B cell (primary cell): ENCODE data around the gene MCEMP1. TPM values are rescaled to one million over a fixed set of nuclear protein-coding genes. Genes with fewer than 3 reads are reported as not detected.

Experiments used
- ATAC-seq: fragments of 200-7000 bp; cut with Tn5 transposase; one replicate; pipeline ENCODE4 v1.10.0; 2021; ENCODE audit warnings: low read depth, mild to moderate bottlenecking, moderate number of reproducible peaks, moderate library complexity
- CTCF ChIA-PET: fragments of 350-600 bp; sonication (Branson Sonifier 250); formaldehyde crosslinking; loops from one replicate; lab custom pipeline; 2021; ENCODE audit warnings: antibody characterized with exemption, inconsistent platforms; lab: Charles Lee
- POLR2A ChIA-PET: fragments of 350-600 bp; sonication (Branson Sonifier 250); formaldehyde crosslinking; loops from one replicate; lab custom pipeline; 2021; ENCODE audit warnings: antibody characterized with exemption; lab: Charles Lee
- DNase-seq: peaks from one replicate; pipeline ENCODE4 v3.0.0; 2013
- H2AFZ ChIP-seq: 2 replicates; pipeline ENCODE4 v1.6.1; 2012; ENCODE audit warnings: mild to moderate bottlenecking, low read depth, low read length; ENCODE audit not compliant: insufficient read depth, poor library complexity, severe bottlenecking
- H3K27ac ChIP-seq, 2 donors: 1 replicate in 1 of 2; 2 replicates in 1 of 2; pipeline ENCODE4 v1.5.1; 2012 to 2013; ENCODE audit warnings: low read length in 2 of 2, mild to moderate bottlenecking in 2 of 2, moderate library complexity in 1 of 2
- H3K27me3 ChIP-seq, 4 experiments: fragments of 200-600 bp in 1 of 4; sonication (generic) in 1 of 4; replicated peaks in 1 of 4; 1 replicate in 2 of 4; 2 replicates in 2 of 4; pipeline versions ENCODE4 v1.6.1 to v1.7.0; 2013 to 2016; ENCODE audit warnings: low read length in 3 of 4, mild to moderate bottlenecking in 2 of 4, mixed read lengths in 1 of 4, moderate library complexity in 1 of 4; ENCODE audit not compliant: insufficient read depth in 4 of 4, control insufficient read depth in 3 of 4; ENCODE audit errors: control extremely low read depth in 1 of 4
- H3K36me3 ChIP-seq, 2 experiments: replicated peaks in 1 of 2; 1 replicate in 1 of 2; 2 replicates in 1 of 2; pipeline versions ENCODE4 v1.6.1 to v1.7.1; 2013; ENCODE audit warnings: low read length in 1 of 2; ENCODE audit not compliant: insufficient read depth in 2 of 2, control insufficient read depth in 1 of 2; ENCODE audit errors: control extremely low read depth in 1 of 2, extremely low read depth in 1 of 2
- H3K4me1 ChIP-seq, 2 donors: fragments of 200-600 bp in 1 of 2; sonication (generic) in 1 of 2; 1 replicate in 1 of 2; 2 replicates in 1 of 2; pipeline versions ENCODE4 v1.5.1 to v1.6.1; 2013 to 2017; ENCODE audit warnings: low read length in 2 of 2; ENCODE audit not compliant: control insufficient read depth in 2 of 2, insufficient read depth in 2 of 2
- H3K4me2 ChIP-seq: replicated peaks from 2 replicates; pipeline ENCODE3; 2012; ENCODE audit warnings: mild to moderate bottlenecking, low read depth, low read length; ENCODE audit not compliant: poor library complexity, severe bottlenecking
- H3K4me3 ChIP-seq, 5 experiments: fragments of 200-600 bp in 1 of 5; sonication (generic) in 1 of 5; 1 replicate in 3 of 5; 2 replicates in 2 of 5; pipeline versions ENCODE4 v1.5.1 to v1.7.0; 2011 to 2016; ENCODE audit warnings: low read length in 4 of 5, mild to moderate bottlenecking in 4 of 5, low read depth in 2 of 5, control low read depth in 1 of 5, moderate library complexity in 1 of 5; ENCODE audit not compliant: insufficient read depth in 1 of 5; ENCODE audit errors: control extremely low read depth in 1 of 5, extremely low read depth in 1 of 5
- H3K79me2 ChIP-seq: fragments of 200-600 bp; sonication (generic); one replicate; pipeline ENCODE4 v1.6.0; 2016; ENCODE audit warnings: low read length; ENCODE audit not compliant: control insufficient read depth, insufficient read depth
- H3K9ac ChIP-seq: fragments of 200-600 bp; sonication (generic); 2 replicates; pipeline ENCODE4 v1.6.1; 2017; ENCODE audit warnings: mild to moderate bottlenecking, low read length, moderate library complexity
- H3K9me3 ChIP-seq, 3 donors: one replicate each; pipeline versions ENCODE4 v1.6.1 to v1.7.1; 2013; ENCODE audit warnings: low read length in 2 of 3; ENCODE audit not compliant: control insufficient read depth in 2 of 3, insufficient read depth in 1 of 3; ENCODE audit errors: control extremely low read depth in 1 of 3
- H4K20me1 ChIP-seq: 2 replicates; pipeline ENCODE4 v1.6.0; 2012; ENCODE audit warnings: mild to moderate bottlenecking, low read length; ENCODE audit not compliant: insufficient read depth, control insufficient read depth, poor library complexity, severe bottlenecking
- H3K27ac Mint-ChIP-seq: one replicate; pipeline ENCODE4 v1.8.0; 2021; ENCODE audit warnings: mixed read lengths
- H3K27me3 Mint-ChIP-seq: one replicate; pipeline ENCODE4 v1.8.0; 2021; ENCODE audit warnings: mixed read lengths
- H3K4me1 Mint-ChIP-seq: one replicate; pipeline ENCODE4 v1.8.0; 2021; ENCODE audit warnings: mixed read lengths
- H3K4me3 Mint-ChIP-seq: one replicate; pipeline ENCODE4 v1.8.0; 2021; ENCODE audit warnings: mixed read lengths
- H3K9me3 Mint-ChIP-seq: one replicate; pipeline ENCODE4 v1.8.0; 2022; ENCODE audit warnings: mixed read lengths; ENCODE audit not compliant: insufficient read depth
- EZH2 ChIP-seq: IDR thresholded peaks from 2 replicates; pipeline ENCODE4 v1.6.1; 2012; ENCODE audit warnings: borderline replicate concordance, low read depth, mild to moderate bottlenecking, moderate library complexity, low read length; ENCODE audit not compliant: insufficient read depth, poor library complexity, severe bottlenecking
- WGBS: methylation state at CpG from one replicate; pipeline ENCODE4 v1.1.5; 2013; ENCODE audit warnings: missing lambda C conversion rate; ENCODE audit not compliant: insufficient coverage; 5-methylcytosine and 5-hydroxymethylcytosine counted together
- intact Hi-C: fragments of 100-400 bp; cut with micrococcal nuclease; formaldehyde crosslinking; loops from one replicate; pipeline ENCODE4 v1.10.0; 2022
- polyA plus RNA-seq: library from polyadenylated mRNA; depleted of rRNA; stranded (reverse); fragments of >200 nt; gene quantifications from 2 replicates; pipeline ENCODE4 v1.2.3, GENCODE V29; 2012
- total RNA-seq, 2 donors: library from RNA; stranded (reverse); fragments of 120-200 nt in 1 of 2; gene quantifications; 1 replicate in 1 of 2; 2 replicates in 1 of 2; pipeline versions ENCODE4 v1.2.3 to v1.2.4, GENCODE V29; 2013 to 2022
- TF ChIP-seq, protein P1 (sequence below): fragments of 200-600 bp; IDR thresholded peaks from one replicate; pipeline ENCODE4 v1.8.0; 2022; ENCODE audit warnings: antibody characterized with exemption, mild to moderate bottlenecking

Gene MCEMP1
- total and polyA plus RNA-seq, 2 donors (not counting 1 experiment from before 2014, with no cell fraction given): 0.57 TPM; not detected in 1

DNA sequence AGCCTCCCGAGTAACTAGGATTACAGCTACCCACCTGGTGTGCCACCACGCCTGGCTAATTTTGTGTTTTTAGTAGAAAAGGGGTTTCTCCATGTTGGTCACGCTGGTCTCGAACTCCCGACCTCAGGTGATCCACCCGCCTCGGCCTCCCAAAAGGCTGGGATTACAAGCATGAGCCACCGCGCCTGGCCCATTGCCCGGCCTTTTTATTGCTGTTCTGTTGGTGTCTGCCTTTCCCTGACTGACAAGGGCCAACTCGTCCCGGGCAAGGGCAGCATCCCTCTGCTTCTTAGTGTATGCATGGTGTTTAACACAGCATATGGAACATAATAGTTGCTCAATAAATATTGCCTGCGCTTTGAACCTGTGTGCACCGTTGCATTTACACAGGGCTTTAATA is 14.2 kb upstream of the MCEMP1 start:
- Histone ChIP-seq H2AFZ (no peak overlapping the region), H3K4me3 (no peak overlapping the region), H3K79me2 (no peaks in the 10 kb centered on the region), H3K9me3 (no peaks in the 10 kb centered on the region), H3K27me3 (peaks cover 0 to 5% (median 1%) of the 10 kb centered on the region in 4 experiments), H3K4me2 (no peak overlapping the region), H3K27ac (no peak overlapping the region), H4K20me1 (no peaks in the 10 kb centered on the region), H3K4me1 (peaks cover 7 to 13% of the 10 kb centered on the region in 2 donors), H3K36me3 (no peaks in the 10 kb centered on the region), H3K9ac (no peak overlapping the region)
- TF ChIP-seq, protein P1, sequence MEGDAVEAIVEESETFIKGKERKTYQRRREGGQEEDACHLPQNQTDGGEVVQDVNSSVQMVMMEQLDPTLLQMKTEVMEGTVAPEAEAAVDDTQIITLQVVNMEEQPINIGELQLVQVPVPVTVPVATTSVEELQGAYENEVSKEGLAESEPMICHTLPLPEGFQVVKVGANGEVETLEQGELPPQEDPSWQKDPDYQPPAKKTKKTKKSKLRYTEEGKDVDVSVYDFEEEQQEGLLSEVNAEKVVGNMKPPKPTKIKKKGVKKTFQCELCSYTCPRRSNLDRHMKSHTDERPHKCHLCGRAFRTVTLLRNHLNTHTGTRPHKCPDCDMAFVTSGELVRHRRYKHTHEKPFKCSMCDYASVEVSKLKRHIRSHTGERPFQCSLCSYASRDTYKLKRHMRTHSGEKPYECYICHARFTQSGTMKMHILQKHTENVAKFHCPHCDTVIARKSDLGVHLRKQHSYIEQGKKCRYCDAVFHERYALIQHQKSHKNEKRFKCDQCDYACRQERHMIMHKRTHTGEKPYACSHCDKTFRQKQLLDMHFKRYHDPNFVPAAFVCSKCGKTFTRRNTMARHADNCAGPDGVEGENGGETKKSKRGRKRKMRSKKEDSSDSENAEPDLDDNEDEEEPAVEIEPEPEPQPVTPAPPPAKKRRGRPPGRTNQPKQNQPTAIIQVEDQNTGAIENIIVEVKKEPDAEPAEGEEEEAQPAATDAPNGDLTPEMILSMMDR: no peak
- TF ChIP-seq EZH2: no peak
- ATAC-seq (no peak), DNase-seq (no peak)
- H3K4me1 Mint-ChIP-seq: peaks cover 9% of the 10 kb centered on the region
- intact Hi-C loops: no loop called here
- H3K27ac Mint-ChIP-seq: no peak overlapping the region
- no peak overlapping the region for H3K4me3 Mint-ChIP-seq
- 88% methylated on average over 9 of the region's 14 CpGs for WGBS
- POLR2A ChIA-PET: no interaction called here
- no peaks in the 10 kb centered on the region for H3K9me3 Mint-ChIP-seq
- H3K27me3 Mint-ChIP-seq: peaks cover 10% of the 10 kb centered on the region
- CTCF ChIA-PET: interaction anchor here (1.4 to 2.8 kb wide), 3 partner anchors 10 to 94 kb away, joined by 3 to 12 read pairs (median 5); no protein-coding TSS in a partner anchor

DNA sequence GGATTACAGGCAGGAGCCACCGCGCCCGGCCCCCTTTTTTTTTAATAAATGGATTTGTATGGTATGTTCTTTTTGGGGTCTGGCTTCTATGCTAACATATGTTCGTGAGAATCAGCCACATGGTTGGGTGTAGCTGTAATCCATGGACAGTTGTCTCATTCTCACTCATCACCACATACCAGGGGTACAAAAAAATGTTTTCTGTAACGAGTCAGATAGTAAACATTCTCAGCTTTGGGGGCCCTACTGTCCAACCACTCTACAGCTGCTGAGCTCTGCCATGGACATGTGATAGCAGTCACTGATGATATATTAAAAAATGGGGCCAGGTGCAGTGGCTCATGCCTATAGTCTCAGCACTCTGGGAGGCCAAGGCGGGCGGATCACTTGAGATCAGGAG is 13.2 kb upstream of the MCEMP1 start:
- 93% methylated on average over 3 of the region's 7 CpGs for WGBS
- TF ChIP-seq EZH2: no peak
- TF ChIP-seq, protein P1: no peak
- no peaks in the 10 kb centered on the region for H3K79me2 ChIP-seq
- no peak overlapping the region for H3K4me3 ChIP-seq
- DNase-seq: no peak
- Mint-ChIP-seq H3K9me3 (no peaks in the 10 kb centered on the region), H3K4me1 (no peaks in the 10 kb centered on the region), H3K27me3 (peaks cover 12% of the 10 kb centered on the region), H3K4me3 (no peak overlapping the region), H3K27ac (no peak overlapping the region)
- no peak overlapping the region for H2AFZ ChIP-seq
- CTCF ChIA-PET: interaction anchor here (2.8 kb wide), 1 partner anchor 12 kb away, joined by 12 read pairs; no protein-coding TSS in a partner anchor
- no peaks in the 10 kb centered on the region for H4K20me1 ChIP-seq
- no peak for ATAC-seq
- no peaks in the 10 kb centered on the region for H3K36me3 ChIP-seq
- peaks cover 0 to 4% of the 10 kb centered on the region in 2 donors for H3K4me1 ChIP-seq
- intact Hi-C loops: no loop called here
- POLR2A ChIA-PET: interaction anchor here (0.7 kb wide), 1 partner anchor 186 kb away, joined by 3 read pairs; no protein-coding TSS in a partner anchor
- H3K9me3 ChIP-seq: no peaks in the 10 kb centered on the region
- H3K27ac ChIP-seq: no peak overlapping the region
- no peak overlapping the region for H3K4me2 ChIP-seq
- H3K27me3 ChIP-seq: peaks cover 0 to 9% (median 1%) of the 10 kb centered on the region in 4 experiments
- H3K9ac ChIP-seq: no peak overlapping the region
